ENCODE data around the gene OR52H1. TPM values are rescaled to one million over a fixed set of nuclear protein-coding genes. Genes with fewer than 3 reads are reported as not detected.

The OR52H1 gene
- total and polyA plus RNA-seq, 2 experiments from 2014 or later = 0.28 TPM; not detected in 1

DNA sequence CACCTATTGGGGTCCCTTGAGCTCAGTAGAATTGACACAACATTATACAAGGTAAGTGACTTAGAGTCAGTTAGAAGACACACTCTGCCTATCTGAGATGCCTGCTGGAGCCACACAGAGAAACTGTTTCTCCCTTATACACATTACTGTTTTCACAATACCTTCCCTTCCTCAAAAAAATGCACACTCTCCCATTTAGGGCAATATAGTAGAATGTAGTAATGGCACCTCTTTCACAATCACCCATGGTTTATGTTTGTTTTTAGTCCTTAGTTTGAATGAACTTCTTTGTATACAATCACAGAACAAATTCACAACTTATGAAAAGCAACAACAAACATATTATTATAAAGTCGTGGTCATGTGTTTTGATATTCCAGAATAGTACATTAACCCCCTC, 14.3 kb downstream of the OR52H1 start:
- DNase-seq (ENCODE audit: low spot score) (no peak), ATAC-seq (no peak)
- H4K20me1 ChIP-seq (replicated peaks; ENCODE audit: insufficient read depth) = no peaks in the 10 kb centered on the region
- no peak overlapping the region for H2AFZ ChIP-seq
- Mint-ChIP-seq H3K36me3 (ENCODE audit: low read depth) (no peaks in the 10 kb centered on the region), H3K27ac (no peak overlapping the region), H3K9me3 (peaks cover 3% of the 10 kb centered on the region; the same call in 1 of the 3 replicates), H3K4me1 (no peaks in the 10 kb centered on the region), H3K27me3 (ENCODE audit: insufficient read depth, low read depth, poor library complexity) (no peaks in the 10 kb centered on the region), H3K4me3 (no peak overlapping the region)
- H3K4me3 ChIP-seq = no peak overlapping the region
- H3K27me3 ChIP-seq (ENCODE audit: insufficient read depth) = no peaks in the 10 kb centered on the region
- H3K79me2 ChIP-seq (replicated peaks; ENCODE audit: insufficient read depth) = no peaks in the 10 kb centered on the region
- no peak overlapping the region for H3K27ac ChIP-seq (ENCODE audit: low read depth)
- 0 out of 2 replicates have a peak, but pooled peaks cover 6% of the 10 kb centered on the region for H3K9me2 ChIP-seq (ENCODE audit: insufficient read depth)
- no peak overlapping the region for H3K4me2 ChIP-seq
- no peaks in the 10 kb centered on the region for H3K4me1 ChIP-seq (ENCODE audit: insufficient read depth)
- H3F3A ChIP-seq (replicated peaks; ENCODE audit: low read depth) = no peaks in the 10 kb centered on the region
- TF ChIP-seq, protein P1, sequence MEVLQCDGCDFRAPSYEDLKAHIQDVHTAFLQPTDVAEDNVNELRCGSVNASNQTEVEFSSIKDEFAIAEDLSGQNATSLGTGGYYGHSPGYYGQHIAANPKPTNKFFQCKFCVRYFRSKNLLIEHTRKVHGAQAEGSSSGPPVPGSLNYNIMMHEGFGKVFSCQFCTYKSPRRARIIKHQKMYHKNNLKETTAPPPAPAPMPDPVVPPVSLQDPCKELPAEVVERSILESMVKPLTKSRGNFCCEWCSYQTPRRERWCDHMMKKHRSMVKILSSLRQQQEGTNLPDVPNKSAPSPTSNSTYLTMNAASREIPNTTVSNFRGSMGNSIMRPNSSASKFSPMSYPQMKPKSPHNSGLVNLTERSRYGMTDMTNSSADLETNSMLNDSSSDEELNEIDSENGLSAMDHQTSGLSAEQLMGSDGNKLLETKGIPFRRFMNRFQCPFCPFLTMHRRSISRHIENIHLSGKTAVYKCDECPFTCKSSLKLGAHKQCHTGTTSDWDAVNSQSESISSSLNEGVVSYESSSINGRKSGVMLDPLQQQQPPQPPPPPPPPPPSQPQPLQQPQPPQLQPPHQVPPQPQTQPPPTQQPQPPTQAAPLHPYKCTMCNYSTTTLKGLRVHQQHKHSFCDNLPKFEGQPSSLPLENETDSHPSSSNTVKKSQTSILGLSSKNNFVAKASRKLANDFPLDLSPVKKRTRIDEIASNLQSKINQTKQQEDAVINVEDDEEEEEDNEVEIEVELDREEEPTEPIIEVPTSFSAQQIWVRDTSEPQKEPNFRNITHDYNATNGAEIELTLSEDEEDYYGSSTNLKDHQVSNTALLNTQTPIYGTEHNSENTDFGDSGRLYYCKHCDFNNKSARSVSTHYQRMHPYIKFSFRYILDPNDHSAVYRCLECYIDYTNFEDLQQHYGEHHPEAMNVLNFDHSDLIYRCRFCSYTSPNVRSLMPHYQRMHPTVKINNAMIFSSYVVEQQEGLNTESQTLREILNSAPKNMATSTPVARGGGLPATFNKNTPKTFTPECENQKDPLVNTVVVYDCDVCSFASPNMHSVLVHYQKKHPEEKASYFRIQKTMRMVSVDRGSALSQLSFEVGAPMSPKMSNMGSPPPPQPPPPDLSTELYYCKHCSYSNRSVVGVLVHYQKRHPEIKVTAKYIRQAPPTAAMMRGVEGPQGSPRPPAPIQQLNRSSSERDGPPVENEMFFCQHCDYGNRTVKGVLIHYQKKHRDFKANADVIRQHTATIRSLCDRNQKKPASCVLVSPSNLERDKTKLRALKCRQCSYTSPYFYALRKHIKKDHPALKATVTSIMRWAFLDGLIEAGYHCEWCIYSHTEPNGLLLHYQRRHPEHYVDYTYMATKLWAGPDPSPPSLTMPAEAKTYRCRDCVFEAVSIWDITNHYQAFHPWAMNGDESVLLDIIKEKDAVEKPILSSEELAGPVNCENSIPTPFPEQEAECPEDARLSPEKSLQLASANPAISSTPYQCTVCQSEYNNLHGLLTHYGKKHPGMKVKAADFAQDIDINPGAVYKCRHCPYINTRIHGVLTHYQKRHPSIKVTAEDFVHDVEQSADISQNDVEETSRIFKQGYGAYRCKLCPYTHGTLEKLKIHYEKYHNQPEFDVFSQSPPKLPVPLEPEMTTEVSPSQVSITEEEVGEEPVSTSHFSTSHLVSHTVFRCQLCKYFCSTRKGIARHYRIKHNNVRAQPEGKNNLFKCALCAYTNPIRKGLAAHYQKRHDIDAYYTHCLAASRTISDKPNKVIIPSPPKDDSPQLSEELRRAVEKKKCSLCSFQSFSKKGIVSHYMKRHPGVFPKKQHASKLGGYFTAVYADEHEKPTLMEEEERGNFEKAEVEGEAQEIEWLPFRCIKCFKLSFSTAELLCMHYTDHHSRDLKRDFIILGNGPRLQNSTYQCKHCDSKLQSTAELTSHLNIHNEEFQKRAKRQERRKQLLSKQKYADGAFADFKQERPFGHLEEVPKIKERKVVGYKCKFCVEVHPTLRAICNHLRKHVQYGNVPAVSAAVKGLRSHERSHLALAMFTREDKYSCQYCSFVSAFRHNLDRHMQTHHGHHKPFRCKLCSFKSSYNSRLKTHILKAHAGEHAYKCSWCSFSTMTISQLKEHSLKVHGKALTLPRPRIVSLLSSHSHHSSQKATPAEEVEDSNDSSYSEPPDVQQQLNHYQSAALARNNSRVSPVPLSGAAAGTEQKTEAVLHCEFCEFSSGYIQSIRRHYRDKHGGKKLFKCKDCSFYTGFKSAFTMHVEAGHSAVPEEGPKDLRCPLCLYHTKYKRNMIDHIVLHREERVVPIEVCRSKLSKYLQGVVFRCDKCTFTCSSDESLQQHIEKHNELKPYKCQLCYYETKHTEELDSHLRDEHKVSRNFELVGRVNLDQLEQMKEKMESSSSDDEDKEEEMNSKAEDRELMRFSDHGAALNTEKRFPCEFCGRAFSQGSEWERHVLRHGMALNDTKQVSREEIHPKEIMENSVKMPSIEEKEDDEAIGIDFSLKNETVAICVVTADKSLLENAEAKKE (CRISPR knock-in tag; IDR thresholded peaks at IDR 0.05) = no peak
- TF ChIP-seq POLR2AphosphoS5 (IDR thresholded peaks at IDR 0.05; ENCODE audit: low read depth) (no peak), NANOG (IDR thresholded peaks at IDR 0.05; ENCODE audit: borderline replicate concordance) (no peak), ZNF114 (CRISPR knock-in tag; IDR thresholded peaks at IDR 0.05) (no peak), EZH2phosphoT487 (IDR thresholded peaks at IDR 0.05; ENCODE audit: unreplicated experiment) (no peak), CREB1 (CRISPR knock-in tag; IDR thresholded peaks at IDR 0.05; ENCODE audit: low read depth) (no peak), ZNF331 (CRISPR knock-in tag; IDR thresholded peaks at IDR 0.05; ENCODE audit: low read depth) (no peak), JUNB (IDR thresholded peaks at IDR 0.05; ENCODE audit: unreplicated experiment) (no peak), EZH2 (IDR thresholded peaks at IDR 0.05; ENCODE audit: low read depth, unreplicated experiment) (no peak), STAT1 (IDR thresholded peaks at IDR 0.05; ENCODE audit: unreplicated experiment) (no peak)
- TF ChIP-seq, protein P2, sequence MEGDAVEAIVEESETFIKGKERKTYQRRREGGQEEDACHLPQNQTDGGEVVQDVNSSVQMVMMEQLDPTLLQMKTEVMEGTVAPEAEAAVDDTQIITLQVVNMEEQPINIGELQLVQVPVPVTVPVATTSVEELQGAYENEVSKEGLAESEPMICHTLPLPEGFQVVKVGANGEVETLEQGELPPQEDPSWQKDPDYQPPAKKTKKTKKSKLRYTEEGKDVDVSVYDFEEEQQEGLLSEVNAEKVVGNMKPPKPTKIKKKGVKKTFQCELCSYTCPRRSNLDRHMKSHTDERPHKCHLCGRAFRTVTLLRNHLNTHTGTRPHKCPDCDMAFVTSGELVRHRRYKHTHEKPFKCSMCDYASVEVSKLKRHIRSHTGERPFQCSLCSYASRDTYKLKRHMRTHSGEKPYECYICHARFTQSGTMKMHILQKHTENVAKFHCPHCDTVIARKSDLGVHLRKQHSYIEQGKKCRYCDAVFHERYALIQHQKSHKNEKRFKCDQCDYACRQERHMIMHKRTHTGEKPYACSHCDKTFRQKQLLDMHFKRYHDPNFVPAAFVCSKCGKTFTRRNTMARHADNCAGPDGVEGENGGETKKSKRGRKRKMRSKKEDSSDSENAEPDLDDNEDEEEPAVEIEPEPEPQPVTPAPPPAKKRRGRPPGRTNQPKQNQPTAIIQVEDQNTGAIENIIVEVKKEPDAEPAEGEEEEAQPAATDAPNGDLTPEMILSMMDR (conservative IDR thresholded peaks at IDR 0.05; ENCODE audit: low read depth in 2 of 2) = no peak
- TF ChIP-seq, protein P3, sequence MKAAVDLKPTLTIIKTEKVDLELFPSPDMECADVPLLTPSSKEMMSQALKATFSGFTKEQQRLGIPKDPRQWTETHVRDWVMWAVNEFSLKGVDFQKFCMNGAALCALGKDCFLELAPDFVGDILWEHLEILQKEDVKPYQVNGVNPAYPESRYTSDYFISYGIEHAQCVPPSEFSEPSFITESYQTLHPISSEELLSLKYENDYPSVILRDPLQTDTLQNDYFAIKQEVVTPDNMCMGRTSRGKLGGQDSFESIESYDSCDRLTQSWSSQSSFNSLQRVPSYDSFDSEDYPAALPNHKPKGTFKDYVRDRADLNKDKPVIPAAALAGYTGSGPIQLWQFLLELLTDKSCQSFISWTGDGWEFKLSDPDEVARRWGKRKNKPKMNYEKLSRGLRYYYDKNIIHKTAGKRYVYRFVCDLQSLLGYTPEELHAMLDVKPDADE (IDR thresholded peaks at IDR 0.05) = no peak
- TF ChIP-seq, protein P4, sequence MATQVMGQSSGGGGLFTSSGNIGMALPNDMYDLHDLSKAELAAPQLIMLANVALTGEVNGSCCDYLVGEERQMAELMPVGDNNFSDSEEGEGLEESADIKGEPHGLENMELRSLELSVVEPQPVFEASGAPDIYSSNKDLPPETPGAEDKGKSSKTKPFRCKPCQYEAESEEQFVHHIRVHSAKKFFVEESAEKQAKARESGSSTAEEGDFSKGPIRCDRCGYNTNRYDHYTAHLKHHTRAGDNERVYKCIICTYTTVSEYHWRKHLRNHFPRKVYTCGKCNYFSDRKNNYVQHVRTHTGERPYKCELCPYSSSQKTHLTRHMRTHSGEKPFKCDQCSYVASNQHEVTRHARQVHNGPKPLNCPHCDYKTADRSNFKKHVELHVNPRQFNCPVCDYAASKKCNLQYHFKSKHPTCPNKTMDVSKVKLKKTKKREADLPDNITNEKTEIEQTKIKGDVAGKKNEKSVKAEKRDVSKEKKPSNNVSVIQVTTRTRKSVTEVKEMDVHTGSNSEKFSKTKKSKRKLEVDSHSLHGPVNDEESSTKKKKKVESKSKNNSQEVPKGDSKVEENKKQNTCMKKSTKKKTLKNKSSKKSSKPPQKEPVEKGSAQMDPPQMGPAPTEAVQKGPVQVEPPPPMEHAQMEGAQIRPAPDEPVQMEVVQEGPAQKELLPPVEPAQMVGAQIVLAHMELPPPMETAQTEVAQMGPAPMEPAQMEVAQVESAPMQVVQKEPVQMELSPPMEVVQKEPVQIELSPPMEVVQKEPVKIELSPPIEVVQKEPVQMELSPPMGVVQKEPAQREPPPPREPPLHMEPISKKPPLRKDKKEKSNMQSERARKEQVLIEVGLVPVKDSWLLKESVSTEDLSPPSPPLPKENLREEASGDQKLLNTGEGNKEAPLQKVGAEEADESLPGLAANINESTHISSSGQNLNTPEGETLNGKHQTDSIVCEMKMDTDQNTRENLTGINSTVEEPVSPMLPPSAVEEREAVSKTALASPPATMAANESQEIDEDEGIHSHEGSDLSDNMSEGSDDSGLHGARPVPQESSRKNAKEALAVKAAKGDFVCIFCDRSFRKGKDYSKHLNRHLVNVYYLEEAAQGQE (IDR thresholded peaks at IDR 0.05; ENCODE audit: unreplicated experiment) = no peak
- H3K36me3 ChIP-seq (ENCODE audit: insufficient read depth) = no peaks in the 10 kb centered on the region
